ENCODE data around the gene LRRC25.
"Not testable (repeated sequence)": the region's sequence is repeated elsewhere in the genome, so short reads cannot be mapped to it uniquely, and the experiment has no call there.

Gene LRRC25

DNA sequence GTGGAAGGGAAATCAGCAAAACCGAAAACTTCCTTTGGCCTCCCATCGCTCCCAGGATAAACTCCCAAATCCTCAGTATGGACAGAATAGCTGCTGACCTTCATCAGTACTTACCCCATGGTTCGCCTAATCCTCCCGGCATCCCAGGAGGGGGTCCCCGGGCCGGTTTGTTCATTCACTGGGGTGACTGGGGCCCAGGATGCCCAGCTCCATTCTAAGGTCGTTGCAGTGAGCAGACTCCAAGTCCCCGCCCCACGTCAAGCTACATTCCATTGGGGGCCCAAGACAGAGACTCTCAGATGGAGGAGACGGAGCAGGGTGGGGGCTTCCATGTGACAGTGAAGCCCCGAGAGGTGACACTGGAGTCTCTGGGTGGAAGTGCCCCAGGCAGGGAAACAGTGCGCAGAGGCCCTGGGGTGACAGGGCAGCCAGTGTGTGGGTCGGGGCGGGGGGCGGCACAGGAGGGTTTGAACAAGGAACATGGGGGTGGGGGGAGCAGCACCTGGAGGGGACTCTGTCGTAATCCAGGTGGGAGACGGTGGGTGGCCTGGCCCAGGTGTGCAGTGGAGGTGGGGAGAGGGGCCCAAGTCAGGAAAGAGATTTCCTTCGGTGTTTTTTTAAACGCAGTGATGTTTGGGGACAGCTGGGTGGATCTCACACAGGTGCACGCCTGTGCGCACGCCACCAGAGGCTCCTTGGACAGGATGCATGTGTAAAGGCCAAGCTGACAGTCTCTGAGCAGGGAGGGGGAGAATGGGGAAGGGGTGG lies 26.9 kb upstream of the LRRC25 start:
- DNase-seq: no peak

- DNase-seq: no peak
Observed at GRCh38 chr19:18423258-18424020, 26.0 kb upstream of the LRRC25 start.

GRCh38 chr19:18422530-18423191 lies 25.2 kb upstream of the LRRC25 start:
- DNase-seq: no peak

GRCh38 chr19:18421371-18421959 lies 24.0 kb upstream of the LRRC25 start:
- no peak for DNase-seq

DNA sequence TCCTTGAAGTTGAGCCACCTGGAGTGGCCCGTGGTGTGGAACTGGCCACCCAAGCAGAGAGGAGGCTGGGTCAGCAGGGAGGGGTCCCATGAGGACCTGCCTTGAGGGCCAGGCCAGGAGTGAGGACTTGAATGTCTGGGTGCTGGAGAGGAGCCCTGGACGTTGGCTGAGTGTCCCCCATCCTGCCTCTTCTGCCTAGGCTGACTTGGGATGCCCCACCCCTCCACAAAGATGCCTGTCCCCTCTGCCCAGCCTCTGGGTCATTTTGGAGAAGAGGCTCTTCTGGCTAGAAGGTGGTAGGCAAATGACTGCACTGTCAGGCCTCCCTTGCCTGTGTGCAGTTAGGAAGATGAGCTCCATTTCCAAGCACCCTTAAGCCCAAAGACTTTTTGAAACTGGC lies 23.5 kb upstream of the LRRC25 start:
- DNase-seq: no peak

DNA sequence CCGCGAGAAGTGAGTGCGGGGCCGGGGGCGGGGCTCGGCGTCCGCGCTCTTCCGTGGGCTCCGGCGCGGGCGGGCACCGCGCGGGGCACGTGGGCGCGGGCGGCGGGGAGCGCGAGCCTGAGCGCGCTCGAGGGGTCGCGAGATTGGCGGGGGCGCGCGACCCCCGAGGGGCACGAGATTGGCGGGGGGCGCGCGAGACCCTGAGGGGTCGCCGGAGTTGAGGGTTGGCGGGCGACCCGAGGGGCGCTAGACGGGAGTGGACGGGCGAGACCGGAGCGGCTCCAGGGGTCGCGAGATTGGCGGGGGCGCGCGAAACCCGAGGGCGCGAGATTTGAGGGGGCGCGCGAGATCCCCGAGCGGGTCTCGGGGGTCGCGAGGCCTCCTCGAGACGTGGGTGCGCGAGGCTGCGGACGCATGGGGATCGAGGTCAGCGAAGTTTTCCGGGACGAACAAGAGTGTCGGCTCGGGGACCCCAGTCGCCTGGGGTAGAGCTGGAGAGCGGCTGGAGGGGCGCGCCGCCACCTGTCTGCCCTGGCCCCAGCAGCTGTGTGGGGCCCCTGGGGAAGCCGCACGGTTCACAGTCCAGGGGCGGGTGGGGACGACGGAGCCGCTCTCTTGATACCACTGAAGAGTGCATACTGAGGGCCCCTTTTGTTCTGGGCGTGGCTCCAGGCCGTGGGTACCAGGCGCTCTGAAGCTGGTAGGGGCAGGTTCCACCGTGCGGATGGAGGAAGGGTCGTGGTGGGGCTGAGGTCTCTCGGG lies 22.5 kb upstream of the LRRC25 start:
- DNase-seq: no peak

DNA sequence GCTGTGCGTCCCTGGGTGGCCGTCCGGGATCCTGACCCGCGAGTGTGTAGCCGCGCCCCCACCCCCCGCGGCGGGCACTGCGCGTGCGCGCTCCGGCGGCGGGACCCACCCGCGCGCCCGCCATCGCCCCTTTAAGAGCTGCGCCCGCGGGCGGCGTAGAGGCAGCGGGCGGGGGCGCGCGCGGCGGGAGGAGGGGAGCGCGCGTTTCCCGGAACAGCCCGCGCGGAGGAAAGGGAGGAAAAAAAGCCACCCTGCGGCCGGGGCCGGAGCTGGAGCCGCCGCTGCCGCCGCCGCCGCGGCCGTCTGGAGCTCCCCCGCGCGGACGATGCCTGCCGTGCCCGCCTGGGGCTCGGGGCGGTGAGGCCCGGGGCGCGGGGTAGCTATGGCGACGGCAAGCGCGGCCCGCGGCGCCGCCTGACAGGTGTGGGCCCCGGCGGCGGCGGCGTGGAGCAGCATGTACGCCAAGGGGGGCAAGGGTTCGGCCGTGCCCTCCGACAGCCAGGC lies 21.8 kb upstream of the LRRC25 start, which contains the start of gene SSBP4:
Gene SSBP4 (plus strand): TSS at position 204 of the 504 bp plus-strand sequence. CDS start 251 bp downstream, at position 455.
- DNase-seq: peak; percentile 61 to 69

DNA sequence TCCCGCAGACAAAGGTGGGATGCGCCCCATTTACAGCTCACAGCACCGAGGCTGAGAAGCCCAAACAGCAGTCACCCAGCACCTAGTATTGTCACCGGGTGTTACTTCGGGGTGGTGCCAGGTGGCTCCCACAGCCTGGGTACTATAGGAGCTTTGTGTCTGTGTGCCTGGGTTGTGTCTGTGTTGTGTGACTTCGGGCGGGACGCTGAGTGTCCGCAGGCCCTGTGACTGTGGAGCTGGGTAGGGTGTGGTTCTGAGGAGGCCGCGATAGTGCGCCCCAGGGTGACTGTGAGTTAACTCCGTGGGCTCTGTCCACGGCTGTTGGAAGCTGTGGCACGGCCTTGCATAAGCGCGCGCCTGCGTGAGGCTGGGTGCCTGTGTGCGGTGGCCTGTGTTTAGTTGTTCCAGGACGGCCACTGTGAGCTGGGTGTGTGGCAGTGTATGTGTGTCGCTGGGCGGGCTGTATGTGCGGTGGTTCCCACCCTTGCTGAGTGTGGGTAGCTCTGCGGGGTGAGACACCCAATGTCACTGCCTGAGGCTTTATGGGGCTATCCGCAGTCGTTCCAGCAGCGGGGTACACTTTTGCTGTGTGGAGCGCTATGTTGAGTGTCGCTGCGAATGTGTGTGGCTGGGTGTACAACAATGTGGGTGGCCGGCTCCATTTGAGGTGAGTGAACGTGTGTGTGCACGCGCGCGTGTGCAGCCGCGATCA lies 21.2 kb upstream of the LRRC25 start:
- peak in 1 of 2 experiments; percentile 40 for DNase-seq

GRCh38 chr19:18418029-18418482 lies 20.6 kb upstream of the LRRC25 start:
- DNase-seq: peak in 1 of 2 experiments; percentile 45

- no peak for DNase-seq
Observed at GRCh38 chr19:18417250-18418028, 20.0 kb upstream of the LRRC25 start.

- DNase-seq: peak in 1 of 2 experiments; percentile 69
Observed at GRCh38 chr19:18416778-18417249, 19.4 kb upstream of the LRRC25 start.

- DNase-seq: no peak
Observed at GRCh38 chr19:18415178-18415867, 17.9 kb upstream of the LRRC25 start.

DNA sequence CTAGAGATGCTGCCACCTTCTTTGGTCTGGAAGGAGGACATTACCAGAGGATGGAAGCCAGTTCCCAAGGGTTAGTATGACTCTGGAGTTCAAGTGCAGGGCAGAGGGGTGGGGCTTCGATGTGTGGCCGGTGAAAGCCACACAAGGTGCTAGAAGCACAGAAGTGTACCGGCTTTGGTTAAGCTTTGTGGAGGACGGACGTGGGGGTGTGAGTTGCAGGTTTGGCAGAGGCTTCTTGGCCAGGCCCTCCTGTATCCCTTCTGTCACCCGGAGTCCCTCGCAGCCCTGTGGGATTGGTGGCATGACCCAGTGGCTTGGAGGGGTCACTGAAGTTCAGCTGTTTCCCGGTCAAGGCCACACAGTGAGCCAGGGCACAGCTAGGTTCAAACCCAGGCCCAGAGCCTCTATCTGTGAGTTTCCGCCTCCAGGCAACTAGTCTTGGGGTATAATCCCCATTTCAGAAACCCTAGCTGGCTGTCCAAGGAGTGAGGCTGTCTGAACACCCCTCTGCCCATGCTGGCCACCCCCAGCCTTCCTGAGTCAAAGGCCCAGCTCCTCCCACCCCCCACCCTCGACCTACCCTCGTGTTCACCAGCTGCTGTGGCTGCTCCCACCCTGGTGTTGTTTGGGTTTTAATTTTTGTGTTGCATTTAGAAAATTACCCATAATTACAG lies 17.2 kb upstream of the LRRC25 start:
- DNase-seq: no peak

DNA sequence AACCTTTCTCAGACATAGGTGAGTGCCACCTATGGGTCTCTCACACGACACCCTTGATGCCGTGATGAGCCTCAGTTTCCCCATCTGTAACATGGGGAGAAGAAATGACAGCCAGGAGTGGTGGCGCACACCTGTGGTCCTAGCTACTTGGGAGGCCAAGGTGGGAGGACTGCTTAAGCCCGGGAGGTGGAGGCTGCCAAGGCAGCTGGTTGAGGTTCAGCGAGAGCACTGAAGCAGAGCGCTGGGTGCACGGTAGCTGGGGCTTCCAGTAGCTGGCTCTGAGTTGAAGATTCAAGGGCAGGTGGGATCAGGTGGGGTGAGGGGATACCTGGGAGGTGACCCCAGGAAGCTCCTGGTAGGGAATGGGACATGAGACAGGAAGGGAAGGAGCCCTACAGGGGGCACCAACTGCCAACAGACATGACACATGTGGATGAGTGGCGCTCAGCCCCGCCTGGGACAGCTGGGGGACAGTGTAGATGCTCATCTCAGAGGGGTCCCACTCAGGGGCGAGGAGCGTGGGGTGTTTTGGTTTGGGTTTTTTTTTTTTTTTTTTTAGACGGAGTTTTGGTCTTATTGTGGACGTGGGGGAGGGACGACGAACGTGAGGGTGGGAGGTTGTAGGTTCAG lies 15.3 kb upstream of the LRRC25 start:
- DNase-seq: no peak

GRCh38 chr19:18408053-18408476 lies 10.6 kb upstream of the LRRC25 start:
- DNase-seq: no peak

- no peak for DNase-seq
Observed at GRCh38 chr19:18406749-18407148, 9.3 kb upstream of the LRRC25 start.

DNA sequence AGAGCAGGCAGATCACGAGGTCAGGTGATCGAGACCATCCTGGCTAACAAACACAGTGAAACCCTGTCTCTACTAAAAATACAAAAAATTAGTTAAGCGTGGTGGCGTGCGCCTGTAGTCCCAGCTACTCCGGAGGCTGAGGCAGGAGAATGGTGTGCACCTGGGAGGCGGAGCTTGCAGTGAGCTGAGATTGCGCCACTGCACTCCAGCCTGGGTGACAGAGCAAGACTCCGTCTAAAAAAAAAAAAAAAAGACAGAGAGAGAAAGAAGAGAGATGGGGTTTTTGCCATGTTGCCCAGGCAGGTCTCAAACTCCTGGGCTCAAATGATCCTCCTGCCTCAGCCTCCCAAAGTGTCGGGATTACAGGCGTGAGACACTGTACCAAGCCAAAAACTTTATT lies 8.3 kb upstream of the LRRC25 start:
- DNase-seq: not testable (repeated sequence)

- DNase-seq: not testable (repeated sequence)
Observed at GRCh38 chr19:18402455-18403248, 5.2 kb upstream of the LRRC25 start.
